Pancreas (tissue), 10 donors: Measurements from ENCODE around the gene PTPRD. TPM values are rescaled to one million over a fixed set of nuclear protein-coding genes. Genes with fewer than 3 reads are reported as not detected.

Experiments
- ATAC-seq, 4 donors: fragments of 200-7000 bp; cut with Tn5 transposase; one replicate each; pipeline versions ENCODE4 v1.8.0 to v1.9.1; 2020; ENCODE audit warnings: mild to moderate bottlenecking in 4 of 4, moderate library complexity in 4 of 4
- DNase-seq, 6 donors: peaks; one replicate each; pipeline ENCODE4 v3.0.0-alpha.2; 2020
- FAIRE-seq: peaks from 2 replicates; lab custom pipeline; 2012; peaks lifted over from hg19 to GRCh38; lab: Jason Lieb, UNC
- H3K27ac ChIP-seq, 4 donors: fragments of 200-600 bp; sonication (generic); 1 replicate in 3 of 4; 2 replicates in 1 of 4; pipeline versions ENCODE4 v1.5.0 to v1.8.0; 2020
- H3K27me3 ChIP-seq, 4 donors: fragments of 200-600 bp; one replicate each; pipeline ENCODE4 v1.8.0; 2021
- H3K36me3 ChIP-seq, 3 donors: fragments of 200-600 bp; sonication (generic) in 1 of 3; one replicate each; pipeline versions ENCODE4 v1.5.0 to v1.8.0; 2020 to 2021
- H3K4me1 ChIP-seq, 3 donors: fragments of 200-600 bp; one replicate each; pipeline ENCODE4 v1.8.0; 2021
- H3K4me3 ChIP-seq, 4 donors: fragments of 200-600 bp; sonication (generic) in 2 of 4; one replicate each; pipeline versions ENCODE4 v1.5.0 to v1.8.0; 2020 to 2021
- H3K9me3 ChIP-seq, 4 donors: fragments of 200-600 bp; one replicate each; pipeline ENCODE4 v1.8.0; 2021
- WGBS, 2 donors: extraction: QIAGEN DNeasy Blood & Tissue Kit; methylation state at CpG; one replicate each; pipeline ENCODE4 v1.1.7; 2013; 5-methylcytosine and 5-hydroxymethylcytosine counted together
- intact Hi-C, 3 donors: fragments of 100-400 bp; cut with DNase I; formaldehyde crosslinking; loops; one replicate each; pipeline versions ENCODE4 v1.11.1 to v1.14.2; 2022
- polyA plus RNA-seq, 2 donors: library from polyadenylated mRNA; stranded (reverse); fragments of 200-250 nt; gene quantifications; one replicate each; pipeline ENCODE4 v1.2.3, GENCODE V29; 2013
- total RNA-seq, 6 donors: library from RNA; stranded (reverse); fragmentation: NEBNext Ultra II Directional in 4 of 6; extraction: Animal tissue kit (Norgen Biotek cat#: 25700) in 4 of 6; gene quantifications; one replicate each; pipeline versions ENCODE4 v1.2.1 to v1.2.4, GENCODE V29; 2021 to 2023
- TF ChIP-seq, protein P1 (sequence below), 4 donors: fragments of 200-600 bp; sonication (generic) in 3 of 4; IDR thresholded peaks; one replicate each; pipeline versions ENCODE4 v1.5.0 to v1.8.0; 2021; ENCODE audit warnings: antibody characterized with exemption in 4 of 4
- donor health status: healthy with polysubstance abuse.
- donor health status: DM: no; HTN: no; CAD: no; lungs with moderate emphysema.
- donor health status: DM: no; HTN: no; CAD: no.
- donor health status: control.
- donor health status: control.
- donor health status: Bipolar disorder and iron deficiency.
- donor health status: DM: yes; HTN: yes; CAD: no.
- donor health status: DM: no; HTN: no; CAD: no.
- donor health status: DM: no; HTN: no; CAD: no.
- donor health status: DM: yes; HTN: yes; CAD: no.

Gene PTPRD
- total and polyA plus RNA-seq, 8 donors: 2.1 to 21.7 (median 5.1) TPM

DNA sequence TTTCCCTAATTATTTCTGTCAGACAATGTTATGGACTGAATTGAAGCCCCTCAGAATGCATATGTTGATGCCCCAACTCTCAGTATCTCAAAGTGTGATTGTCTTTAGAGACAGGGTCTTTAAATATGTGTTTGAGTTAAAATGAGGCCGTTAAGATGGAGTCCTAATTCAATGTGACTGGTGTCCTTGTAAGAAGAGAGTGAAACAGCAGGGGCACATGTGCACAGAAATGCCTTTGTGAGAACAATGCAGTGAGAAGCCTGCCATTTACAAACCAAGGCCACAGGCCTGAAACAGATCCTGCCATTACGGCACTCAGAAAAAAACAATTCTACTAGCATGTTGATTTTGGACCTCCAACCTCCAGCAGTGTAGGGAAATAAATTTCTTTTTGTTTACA lies 2330.3 kb downstream of the PTPRD start:
- FAIRE-seq: no peak
- no peak for DNase-seq
- no peak overlapping the region for H3K27ac ChIP-seq
- no peak overlapping the region for H3K4me3 ChIP-seq
- WGBS, 2 donors: 49 to 56% methylated on average over 2 of the region's 2 CpGs
- H3K36me3 ChIP-seq: no peaks in the 10 kb centered on the region
- H3K4me1 ChIP-seq: peaks cover 0 to 8% (median 1%) of the 10 kb centered on the region in 3 donors
- intact Hi-C loops: no loop called here
- no peak for ATAC-seq
- TF ChIP-seq, protein P1, sequence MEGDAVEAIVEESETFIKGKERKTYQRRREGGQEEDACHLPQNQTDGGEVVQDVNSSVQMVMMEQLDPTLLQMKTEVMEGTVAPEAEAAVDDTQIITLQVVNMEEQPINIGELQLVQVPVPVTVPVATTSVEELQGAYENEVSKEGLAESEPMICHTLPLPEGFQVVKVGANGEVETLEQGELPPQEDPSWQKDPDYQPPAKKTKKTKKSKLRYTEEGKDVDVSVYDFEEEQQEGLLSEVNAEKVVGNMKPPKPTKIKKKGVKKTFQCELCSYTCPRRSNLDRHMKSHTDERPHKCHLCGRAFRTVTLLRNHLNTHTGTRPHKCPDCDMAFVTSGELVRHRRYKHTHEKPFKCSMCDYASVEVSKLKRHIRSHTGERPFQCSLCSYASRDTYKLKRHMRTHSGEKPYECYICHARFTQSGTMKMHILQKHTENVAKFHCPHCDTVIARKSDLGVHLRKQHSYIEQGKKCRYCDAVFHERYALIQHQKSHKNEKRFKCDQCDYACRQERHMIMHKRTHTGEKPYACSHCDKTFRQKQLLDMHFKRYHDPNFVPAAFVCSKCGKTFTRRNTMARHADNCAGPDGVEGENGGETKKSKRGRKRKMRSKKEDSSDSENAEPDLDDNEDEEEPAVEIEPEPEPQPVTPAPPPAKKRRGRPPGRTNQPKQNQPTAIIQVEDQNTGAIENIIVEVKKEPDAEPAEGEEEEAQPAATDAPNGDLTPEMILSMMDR (IDR thresholded peaks at IDR 0.05): no peak
- H3K27me3 ChIP-seq: no peaks in the 10 kb centered on the region
- no peaks in the 10 kb centered on the region for H3K9me3 ChIP-seq

DNA sequence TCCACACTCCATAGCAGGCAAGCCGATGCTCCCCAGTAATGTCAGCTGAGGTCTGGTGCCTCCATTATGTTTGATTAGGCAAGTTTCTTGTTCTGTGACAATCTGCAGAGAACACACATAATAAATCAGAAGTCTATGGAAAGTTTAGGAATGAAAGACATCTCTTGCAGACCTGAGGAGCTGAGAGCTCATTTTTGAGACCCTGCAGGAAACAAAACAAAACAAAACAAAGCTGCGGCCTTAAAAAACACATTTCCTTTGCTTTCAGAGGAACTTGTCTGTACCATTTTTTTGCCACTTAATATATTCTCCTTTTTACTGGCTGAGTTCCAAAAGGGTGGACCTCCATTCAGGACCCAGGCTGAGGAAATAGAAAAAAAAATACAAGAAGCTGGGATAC lies 2332.0 kb downstream of the PTPRD start:
- H3K9me3 ChIP-seq: no peaks in the 10 kb centered on the region
- intact Hi-C loops: no loop called here
- ATAC-seq: no peak
- H3K4me1 ChIP-seq: no peaks in the 10 kb centered on the region
- no peak overlapping the region for H3K27ac ChIP-seq
- WGBS, 2 donors: 80 to 82% methylated on average over 2 of the region's 2 CpGs
- TF ChIP-seq, protein P1 (IDR thresholded peaks at IDR 0.05): no peak
- no peak overlapping the region for H3K4me3 ChIP-seq
- H3K36me3 ChIP-seq: no peaks in the 10 kb centered on the region
- no peak for DNase-seq
- H3K27me3 ChIP-seq: no peaks in the 10 kb centered on the region
- no peak for FAIRE-seq

DNA sequence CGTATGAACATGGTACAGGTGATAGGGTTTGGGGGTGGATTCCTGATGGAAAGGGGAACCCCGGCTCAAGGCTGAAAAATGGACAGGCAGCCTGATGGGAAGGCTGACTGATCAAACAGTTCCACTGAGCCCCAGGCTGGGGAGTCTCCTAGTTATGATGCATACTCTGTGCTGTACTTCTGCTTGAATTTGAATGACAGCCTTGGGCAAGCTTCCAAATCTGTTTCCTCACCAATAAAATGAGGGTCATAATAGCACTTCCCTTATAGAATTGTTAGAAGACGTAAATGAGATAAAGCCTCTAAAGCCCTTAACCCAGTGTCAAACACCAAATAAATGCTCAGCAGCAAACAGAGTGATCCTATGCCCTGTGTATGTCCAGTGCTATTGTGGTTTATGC lies 2334.8 kb downstream of the PTPRD start:
- TF ChIP-seq, protein P1 (IDR thresholded peaks at IDR 0.05): no peak
- no peaks in the 10 kb centered on the region for H3K27me3 ChIP-seq
- no peak for ATAC-seq
- no peaks in the 10 kb centered on the region for H3K9me3 ChIP-seq
- intact Hi-C loops: no loop called here
- DNase-seq: no peak
- no peak overlapping the region for H3K4me3 ChIP-seq
- H3K27ac ChIP-seq: no peak overlapping the region
- H3K4me1 ChIP-seq: peaks cover 0 to 4% (median 0%) of the 10 kb centered on the region in 3 donors
- H3K36me3 ChIP-seq: no peaks in the 10 kb centered on the region
- 89 to 91% methylated on average over 3 of the region's 3 CpGs for WGBS, 2 donors
- no peak for FAIRE-seq

DNA sequence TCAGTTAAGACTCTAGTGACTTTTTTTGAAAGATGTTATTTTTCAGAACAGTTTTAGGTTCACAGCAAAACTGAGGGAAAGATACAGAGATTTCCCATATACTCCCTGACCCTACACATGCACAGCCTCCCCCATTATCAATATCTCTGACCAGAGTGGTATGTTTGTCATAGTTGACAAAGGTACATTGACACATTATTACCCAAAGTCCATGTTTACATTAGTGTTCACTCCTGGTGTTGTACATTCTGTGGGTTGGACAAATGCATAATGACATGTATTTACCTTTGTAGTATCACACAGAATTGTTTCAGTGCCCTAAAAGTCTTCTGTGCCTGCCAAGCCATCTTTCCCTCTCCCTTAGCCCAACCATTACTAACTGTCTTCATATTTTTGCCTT lies 2342.6 kb downstream of the PTPRD start:
- Histone ChIP-seq H3K27me3 (no peaks in the 10 kb centered on the region), H3K27ac (no peak overlapping the region), H3K4me1 (peaks cover 5 to 29% (median 13%) of the 10 kb centered on the region in 3 donors), H3K9me3 (no peaks in the 10 kb centered on the region), H3K4me3 (no peak overlapping the region), H3K36me3 (no peaks in the 10 kb centered on the region)
- ATAC-seq: no peak
- FAIRE-seq: no peak
- TF ChIP-seq, protein P1 (IDR thresholded peaks at IDR 0.05): no peak
- DNase-seq: no peak
- intact Hi-C loops: no loop called here

DNA sequence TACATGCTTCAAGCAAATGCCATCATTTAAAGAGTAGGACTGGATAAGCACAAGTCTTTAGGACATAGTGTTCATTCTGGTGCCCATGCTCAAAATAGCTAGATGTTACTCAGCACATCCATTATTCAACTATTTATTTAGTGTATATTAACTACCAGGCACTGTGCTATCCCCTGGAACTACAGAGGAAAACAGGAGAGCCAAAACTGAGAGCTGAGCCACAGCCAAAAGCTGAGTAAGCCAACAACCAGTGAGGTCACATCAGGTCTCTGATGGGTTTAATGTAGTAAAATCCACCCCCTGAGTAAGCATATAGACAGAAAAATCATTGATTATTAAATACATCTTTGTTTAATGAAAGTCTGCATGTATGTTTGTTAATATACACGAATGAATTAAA lies 2343.9 kb downstream of the PTPRD start:
- TF ChIP-seq, protein P1 (IDR thresholded peaks at IDR 0.05): no peak
- no peak for FAIRE-seq
- no peak overlapping the region for H3K4me3 ChIP-seq
- peaks cover 5 to 25% (median 13%) of the 10 kb centered on the region in 3 donors for H3K4me1 ChIP-seq
- H3K27me3 ChIP-seq: no peaks in the 10 kb centered on the region
- no peaks in the 10 kb centered on the region for H3K9me3 ChIP-seq
- no peaks in the 10 kb centered on the region for H3K36me3 ChIP-seq
- intact Hi-C loops: no loop called here
- peak overlapping the region; percentile 29 to 47 (median 40) for H3K27ac ChIP-seq
- DNase-seq: peak in 3 of 6 donors; percentile 9 to 28 (median 23)
- WGBS, 2 donors: 21 to 36% methylated on average over 1 of the region's 1 CpG
- ATAC-seq: peak; percentile 61 to 63 (median 62)
